Left lung (tissue), 10 donors: ENCODE data around the gene CENPQ. TPM values are rescaled to one million over a fixed set of nuclear protein-coding genes. Genes with fewer than 3 reads are reported as not detected.

ENCODE experiments used
- ATAC-seq: fragments of 200-7000 bp; cut with Tn5 transposase; one replicate; pipeline ENCODE4 v1.9.1; 2020; ENCODE audit warnings: moderate library complexity
- DNase-seq, 4 donors: peaks; one replicate each; pipeline ENCODE4 v3.0.0-alpha.2; 2013 to 2020
- H3K27ac ChIP-seq, 2 donors: fragments of 200-600 bp; sonication (generic) in 1 of 2; one replicate each; pipeline versions ENCODE4 v1.5.0 to v1.8.0; 2020 to 2021
- H3K27me3 ChIP-seq, 2 donors: fragments of 200-600 bp; sonication (generic) in 1 of 2; one replicate each; pipeline versions ENCODE4 v1.5.0 to v1.8.0; 2020 to 2021
- H3K36me3 ChIP-seq, 2 donors: fragments of 200-600 bp; sonication (generic) in 1 of 2; one replicate each; pipeline versions ENCODE4 v1.5.0 to v1.8.0; 2020 to 2021
- H3K4me1 ChIP-seq, 2 donors: fragments of 200-600 bp; one replicate each; pipeline ENCODE4 v1.8.0; 2021
- H3K4me3 ChIP-seq, 2 donors: fragments of 200-600 bp; sonication (generic) in 1 of 2; one replicate each; pipeline versions ENCODE4 v1.5.0 to v1.8.0; 2020 to 2021; ENCODE audit warnings: mild to moderate bottlenecking in 1 of 2
- H3K9me3 ChIP-seq, 2 donors: fragments of 200-600 bp; sonication (generic) in 1 of 2; one replicate each; pipeline versions ENCODE4 v1.5.0 to v1.8.0; 2020 to 2021
- CTCF ChIP-seq, 2 donors: fragments of 200-600 bp; sonication (generic) in 1 of 2; IDR thresholded peaks; one replicate each; pipeline versions ENCODE4 v1.5.0 to v1.8.0; 2021; ENCODE audit warnings: antibody characterized with exemption in 2 of 2
- intact Hi-C, 2 donors: fragments of 100-400 bp; cut with DNase I; formaldehyde crosslinking; loops; one replicate each; pipeline versions ENCODE4 v1.11.2 to v1.14.2; 2022
- polyA plus RNA-seq, 6 donors: library from polyadenylated mRNA; unstranded; fragments of 120-200 nt; gene quantifications; one replicate each; pipeline ENCODE4 v1.2.1, GENCODE V29; 2013; ENCODE audit not compliant: insufficient read length in 6 of 6
- total RNA-seq, 2 donors: library from RNA; stranded (reverse); fragmentation: NEBNext Ultra II Directional; extraction: Animal tissue kit (Norgen Biotek cat#: 25700); gene quantifications; one replicate each; pipeline ENCODE4 v1.2.1, GENCODE V29; 2021
- donor health status: DM: no; HTN: yes; CAD: no.
- donor health status: DM: no; HTN: no; CAD: no.

The CENPQ gene
- total and polyA plus RNA-seq, 8 donors: 3.8 to 18.3 (median 11.5) TPM

GRCh38 chr6:49514571-49515484, 51.7 kb downstream of the CENPQ start:
- ATAC-seq: no peak
- Histone ChIP-seq H3K36me3 (no peaks in the 10 kb centered on the region), H3K27me3 (no peaks in the 10 kb centered on the region), H3K9me3 (no peaks in the 10 kb centered on the region), H3K4me3 (no peak overlapping the region), H3K27ac (no peak overlapping the region), H3K4me1 (no peaks in the 10 kb centered on the region)
- no peak for DNase-seq
- intact Hi-C loops: no loop called here
- no peak for TF ChIP-seq CTCF (IDR thresholded peaks at IDR 0.05)

GRCh38 chr6:49515485-49516146, 52.4 kb downstream of the CENPQ start:
- DNase-seq (no peak), ATAC-seq (no peak)
- no peak for TF ChIP-seq CTCF (IDR thresholded peaks at IDR 0.05)
- Histone ChIP-seq H3K4me1 (no peaks in the 10 kb centered on the region), H3K9me3 (no peaks in the 10 kb centered on the region), H3K36me3 (no peaks in the 10 kb centered on the region), H3K27me3 (no peaks in the 10 kb centered on the region), H3K27ac (no peak overlapping the region), H3K4me3 (no peak overlapping the region)
- intact Hi-C loops: no loop called here

GRCh38 chr6:49516147-49516505, 53.0 kb downstream of the CENPQ start:
- no peak for TF ChIP-seq CTCF (IDR thresholded peaks at IDR 0.05)
- Histone ChIP-seq H3K9me3 (no peaks in the 10 kb centered on the region), H3K36me3 (no peaks in the 10 kb centered on the region), H3K27me3 (no peaks in the 10 kb centered on the region), H3K27ac (no peak overlapping the region), H3K4me3 (no peak overlapping the region), H3K4me1 (no peaks in the 10 kb centered on the region)
- no peak for DNase-seq
- intact Hi-C loops: no loop called here
- ATAC-seq: no peak

- TF ChIP-seq CTCF (IDR thresholded peaks at IDR 0.05): no peak
- DNase-seq (no peak), ATAC-seq (no peak)
- Histone ChIP-seq H3K27ac (no peak overlapping the region), H3K4me3 (no peak overlapping the region), H3K27me3 (no peaks in the 10 kb centered on the region), H3K9me3 (no peaks in the 10 kb centered on the region), H3K4me1 (no peaks in the 10 kb centered on the region), H3K36me3 (no peaks in the 10 kb centered on the region)
- intact Hi-C loops: no loop called here
Measured at GRCh38 chr6:49517919-49518318, 54.7 kb downstream of the CENPQ start.

GRCh38 chr6:49519660-49520059, 56.5 kb downstream of the CENPQ start:
- Histone ChIP-seq H3K4me3 (no peak overlapping the region), H3K4me1 (no peaks in the 10 kb centered on the region), H3K27me3 (no peaks in the 10 kb centered on the region), H3K9me3 (no peaks in the 10 kb centered on the region), H3K36me3 (no peaks in the 10 kb centered on the region), H3K27ac (no peak overlapping the region)
- intact Hi-C loops: no loop called here
- TF ChIP-seq CTCF (IDR thresholded peaks at IDR 0.05): no peak
- DNase-seq (no peak), ATAC-seq (no peak)
